Neural crest cell (in vitro differentiated cells): ENCODE data around the gene SPTB. TPM values are rescaled to one million over a fixed set of nuclear protein-coding genes. Genes with fewer than 3 reads are reported as not detected.
A peak's percentile ranks its signal among the peaks of the same experiment; 100 is the strongest.

Experiments
- DNase-seq: peaks from one replicate; pipeline ENCODE4 v3.0.0; 2021; ENCODE audit warnings: low read depth, mixed read lengths, low spot score
- H3K27ac Mint-ChIP-seq: one replicate; pipeline ENCODE4 v1.8.0; 2021; ENCODE audit warnings: mild to moderate bottlenecking, mixed read lengths; ENCODE audit not compliant: unreplicated experiment
- H3K27me3 Mint-ChIP-seq: 2 replicates; pipeline ENCODE4 v1.8.0; 2021; ENCODE audit warnings: low read depth, mild to moderate bottlenecking, mixed read lengths
- H3K36me3 Mint-ChIP-seq: 2 replicates; pipeline ENCODE4 v1.8.0; 2021; ENCODE audit warnings: low read depth, mild to moderate bottlenecking, mixed read lengths
- H3K4me1 Mint-ChIP-seq: 2 replicates; pipeline ENCODE4 v1.8.0; 2021; ENCODE audit warnings: mixed read lengths
- H3K4me3 Mint-ChIP-seq: one replicate; pipeline ENCODE4 v1.8.0; 2021; ENCODE audit warnings: mild to moderate bottlenecking, mixed read lengths
- H3K9me3 Mint-ChIP-seq: 2 replicates; pipeline ENCODE4 v1.8.0; 2021; ENCODE audit warnings: mixed read lengths
- CTCF ChIP-seq: fragments of 200-600 bp; sonication (generic); conservative IDR thresholded peaks from 2 replicates; pipeline ENCODE4 v1.5.0; 2021; ENCODE audit warnings: antibody characterized with exemption, mild to moderate bottlenecking
- total RNA-seq: library from RNA; stranded (reverse); gene quantifications from 2 replicates; pipeline ENCODE4 v1.2.1, GENCODE V29; 2021

Gene SPTB
- total RNA-seq, 1 donor from 2014 or later = 0.16 TPM

GRCh38 chr14:64825006-64825405, 54.7 kb downstream of the SPTB start:
- TF ChIP-seq CTCF = no peak
- DNase-seq = no peak
- Mint-ChIP-seq H3K9me3 (no peaks in the 10 kb centered on the region), H3K27ac (no peak overlapping the region), H3K36me3 (no peaks in the 10 kb centered on the region), H3K4me1 (peaks cover 6% of the 10 kb centered on the region), H3K4me3 (no peak overlapping the region), H3K27me3 (peaks cover 39% of the 10 kb centered on the region)

GRCh38 chr14:64824471-64824870, 55.2 kb downstream of the SPTB start:
- H3K27me3 Mint-ChIP-seq = peaks cover 36% of the 10 kb centered on the region
- no peak overlapping the region for H3K4me3 Mint-ChIP-seq
- no peak for TF ChIP-seq CTCF
- DNase-seq = no peak
- peaks cover 6% of the 10 kb centered on the region for H3K4me1 Mint-ChIP-seq
- no peaks in the 10 kb centered on the region for H3K9me3 Mint-ChIP-seq
- H3K27ac Mint-ChIP-seq = no peak overlapping the region
- H3K36me3 Mint-ChIP-seq = no peaks in the 10 kb centered on the region

GRCh38 chr14:64823305-64823861, 56.3 kb downstream of the SPTB start:
- H3K9me3 Mint-ChIP-seq = no peaks in the 10 kb centered on the region
- H3K36me3 Mint-ChIP-seq = no peaks in the 10 kb centered on the region
- DNase-seq = peak; percentile 71
- H3K27me3 Mint-ChIP-seq = peaks cover 33% of the 10 kb centered on the region
- H3K4me3 Mint-ChIP-seq = no peak overlapping the region
- peaks cover 6% of the 10 kb centered on the region for H3K4me1 Mint-ChIP-seq
- TF ChIP-seq CTCF = peak; percentile 78
- H3K27ac Mint-ChIP-seq = peak overlapping the region; percentile 72

GRCh38 chr14:64821651-64822050, 58.1 kb downstream of the SPTB start:
- no peak for DNase-seq
- H3K36me3 Mint-ChIP-seq = no peaks in the 10 kb centered on the region

GRCh38 chr14:64818151-64818550, 61.6 kb downstream of the SPTB start:
- Mint-ChIP-seq H3K27ac (no peak overlapping the region), H3K27me3 (peaks cover 6% of the 10 kb centered on the region), H3K4me1 (peaks cover 3% of the 10 kb centered on the region), H3K9me3 (no peaks in the 10 kb centered on the region), H3K36me3 (no peaks in the 10 kb centered on the region), H3K4me3 (no peak overlapping the region)
- no peak for TF ChIP-seq CTCF
- DNase-seq = no peak

More at GRCh38 chr14:64821651-64822050, 58.1 kb downstream of the SPTB start:
- Mint-ChIP-seq H3K9me3 (no peaks in the 10 kb centered on the region), H3K27ac (peak overlapping the region; percentile 12), H3K27me3 (peaks cover 19% of the 10 kb centered on the region), H3K4me3 (no peak overlapping the region), H3K4me1 (peaks cover 6% of the 10 kb centered on the region)
- no peak for TF ChIP-seq CTCF
